HepG2 (cell line): ENCODE data around the gene SLC38A3. TPM values are rescaled to one million over a fixed set of nuclear protein-coding genes. Genes with fewer than 3 reads are reported as not detected.

ENCODE experiments used
- CEBPZ ChIP-seq: IDR thresholded peaks from 2 replicates; pipeline ENCODE4 v1.6.1; 2012; ENCODE audit warnings: low read length, improper control_type of control experiment
- CREBL2 ChIP-seq: sonication (generic); formaldehyde crosslinking; IDR thresholded peaks from 2 replicates; pipeline ENCODE4 v1.8.1; 2023; ENCODE audit warnings: missing genetic modification reagents, mild to moderate bottlenecking, borderline replicate concordance
- DRAP1 ChIP-seq: IDR thresholded peaks from 2 replicates; pipeline ENCODE4 v1.6.1; 2016; ENCODE audit warnings: missing genetic modification reagents, missing compliant biosample characterization
- FOSL2 ChIP-seq: sonication (generic); formaldehyde crosslinking; IDR thresholded peaks from 2 replicates; pipeline ENCODE4 v1.4.0; 2020; ENCODE audit warnings: missing genetic modification reagents
- FOXK2 ChIP-seq: fragments of 450-650 bp; IDR thresholded peaks from 2 replicates; pipeline ENCODE4 v1.6.1; 2016
- KDM6A ChIP-seq: IDR thresholded peaks from 2 replicates; pipeline ENCODE4 v1.6.1; 2016; ENCODE audit warnings: low read depth
- MEIS1 ChIP-seq: sonication (generic); formaldehyde crosslinking; IDR thresholded peaks from 2 replicates; pipeline ENCODE4 v1.9.0; 2021; ENCODE audit warnings: mild to moderate bottlenecking, missing genetic modification reagents, moderate library complexity, borderline replicate concordance
- MTA1 ChIP-seq: sonication (generic); formaldehyde crosslinking; IDR thresholded peaks from 2 replicates; pipeline ENCODE4 v1.4.0; 2020; ENCODE audit warnings: missing genetic modification reagents, mild to moderate bottlenecking, borderline replicate concordance
- MYNN ChIP-seq: sonication (generic); formaldehyde crosslinking; IDR thresholded peaks from 2 replicates; pipeline ENCODE4 v1.4.0; 2020; ENCODE audit warnings: mild to moderate bottlenecking, low read depth, missing genetic modification reagents
- MZF1 ChIP-seq: sonication (generic); formaldehyde crosslinking; IDR thresholded peaks from 2 replicates; pipeline ENCODE4 v1.8.1; 2023; ENCODE audit warnings: mild to moderate bottlenecking, missing genetic modification reagents, borderline replicate concordance
- NPAS2 ChIP-seq: sonication (generic); formaldehyde crosslinking; IDR thresholded peaks from 2 replicates; pipeline ENCODE4 v1.8.0; 2022; ENCODE audit warnings: mild to moderate bottlenecking, missing genetic modification reagents, borderline replicate concordance
- NR2F1 ChIP-seq, 2 experiments: fragments of 450-650 bp in 1 of 2; formaldehyde crosslinking in 1 of 2; IDR thresholded peaks; 2 replicates each; pipeline versions ENCODE4 v1.5.0 to v1.6.1; 2016 to 2020; ENCODE audit warnings: mild to moderate bottlenecking in 1 of 2, missing compliant biosample characterization in 1 of 2, missing genetic modification reagents in 1 of 2, moderate library complexity in 1 of 2
- PRPF4 ChIP-seq: fragments of 200-400 bp; formaldehyde crosslinking; IDR thresholded peaks from 2 replicates; pipeline ENCODE4 v1.6.1; 2016; ENCODE audit warnings: low read length, low read depth; ENCODE audit not compliant: poor library complexity, severe bottlenecking
- RAD21 ChIP-seq: fragments of 450-650 bp; formaldehyde crosslinking; IDR thresholded peaks from 2 replicates; pipeline ENCODE4 v1.5.0; 2020; ENCODE audit warnings: mild to moderate bottlenecking
- RNF2 ChIP-seq: fragments of 450-650 bp; conservative IDR thresholded peaks from 2 replicates; pipeline ENCODE4 v1.6.1; 2016; ENCODE audit warnings: low read depth
- SP5 ChIP-seq: IDR thresholded peaks from 2 replicates; pipeline ENCODE4 v1.6.1; 2016; ENCODE audit warnings: low read depth, borderline replicate concordance
- STAT5B ChIP-seq: sonication (generic); formaldehyde crosslinking; IDR thresholded peaks from 2 replicates; pipeline ENCODE4 v1.4.0; 2020; ENCODE audit warnings: missing genetic modification reagents
- TFDP2 ChIP-seq: sonication (generic); formaldehyde crosslinking; IDR thresholded peaks from 2 replicates; pipeline ENCODE4 v1.4.0; 2020; ENCODE audit warnings: missing genetic modification reagents
- YEATS2 ChIP-seq: sonication (generic); formaldehyde crosslinking; IDR thresholded peaks from 2 replicates; pipeline ENCODE4 v1.4.0; 2020; ENCODE audit warnings: missing genetic modification reagents, borderline replicate concordance
- ZFP1 ChIP-seq: IDR thresholded peaks from 2 replicates; pipeline ENCODE4 v1.6.1; 2016
- ZFP36L2 ChIP-seq: sonication (generic); formaldehyde crosslinking; IDR thresholded peaks from 2 replicates; pipeline ENCODE4 v1.4.0; 2020; ENCODE audit warnings: missing genetic modification reagents
- ZFP62 ChIP-seq: sonication (generic); formaldehyde crosslinking; IDR thresholded peaks from 2 replicates; pipeline ENCODE4 v1.4.0; 2020; ENCODE audit warnings: missing genetic modification reagents
- ZNF33A ChIP-seq: sonication (generic); formaldehyde crosslinking; IDR thresholded peaks from 2 replicates; pipeline ENCODE4 v1.5.1; 2020; ENCODE audit warnings: missing genetic modification reagents, mild to moderate bottlenecking, moderate library complexity, borderline replicate concordance
- ZNF562 ChIP-seq: sonication (generic); formaldehyde crosslinking; IDR thresholded peaks from 2 replicates; pipeline ENCODE4 v1.8.0; 2022; ENCODE audit warnings: missing genetic modification reagents, borderline replicate concordance
- ZNF564 ChIP-seq: sonication (generic); formaldehyde crosslinking; IDR thresholded peaks from 2 replicates; pipeline ENCODE4 v1.8.1; 2023; ENCODE audit warnings: mild to moderate bottlenecking, missing genetic modification reagents
- ZNF773 ChIP-seq: sonication (generic); formaldehyde crosslinking; IDR thresholded peaks from 2 replicates; pipeline ENCODE4 v1.4.0; 2020; ENCODE audit warnings: missing genetic modification reagents, borderline replicate concordance
- ZSCAN29 ChIP-seq: sonication (generic); formaldehyde crosslinking; conservative IDR thresholded peaks from 2 replicates; pipeline ENCODE4 v1.4.0; 2020; ENCODE audit warnings: mild to moderate bottlenecking, missing genetic modification reagents
- polyA plus RNA-seq, 8 experiments: library from polyadenylated mRNA; depleted of rRNA in 3 of 8; stranded (reverse) in 7 of 8; unstranded in 1 of 8; fragments of >200 nt; fragmentation: Illumina TruSeq in 4 of 8; extraction: Trizol in 4 of 8; gene quantifications; 2 replicates each; pipeline versions ENCODE4 v1.2.1 to v1.2.3, GENCODE V29; 2011 to 2016; ENCODE audit warnings: low read depth in 4 of 8, missing spikeins in 1 of 8, mixed read lengths in 1 of 8; ENCODE audit not compliant: insufficient read depth in 1 of 8
- total RNA-seq, 5 experiments: library from RNA; depleted of rRNA; stranded (reverse); fragments of >200 nt; fragmentation: Illumina TruSeq; extraction: Trizol; gene quantifications; 2 replicates each; pipeline ENCODE4 v1.2.3, GENCODE V29; 2016; ENCODE audit warnings: low read depth in 1 of 5

Gene SLC38A3
- total and polyA plus RNA-seq, 2 of the 13 experiments (the other 11 are each of a cell fraction or from before 2014, with no cell fraction given), result 29.8 to 164 TPM

GRCh38 chr3:50245831-50246516 lies 40.9 kb downstream of the SLC38A3 start (continued):
- TF ChIP-seq TFDP2, result no peak
- peak; percentile 63; the same call in 1 of the 2 replicates for TF ChIP-seq SP5 (CRISPR knock-in tag)
- TF ChIP-seq ZFP1 (CRISPR knock-in tag), result no peak
- no peak for TF ChIP-seq NR2F1 (CRISPR knock-in tag; IDR thresholded peaks at IDR 0.05)
- TF ChIP-seq FOXK2, result no peak
- TF ChIP-seq RAD21, result peak; percentile 91
- TF ChIP-seq ZNF564 (CRISPR knock-in tag), result no peak
- TF ChIP-seq RNF2, result no peak
- TF ChIP-seq DRAP1 (CRISPR knock-in tag), result peak; percentile 51; the same call in 1 of the 2 replicates
- peak; percentile 72; the same call in 1 of the 2 replicates for TF ChIP-seq MTA1 (CRISPR knock-in tag)
- TF ChIP-seq CREBL2 (CRISPR knock-in tag), result no peak
- TF ChIP-seq PRPF4, result peak; percentile 91
- TF ChIP-seq MYNN (CRISPR knock-in tag), result no peak
- no peak for TF ChIP-seq MZF1 (CRISPR knock-in tag)
- TF ChIP-seq CEBPZ, result no peak
- TF ChIP-seq FOSL2 (CRISPR knock-in tag), result 0 out of 2 replicates have a peak, but pooled peaks have one; percentile 12
- TF ChIP-seq STAT5B (CRISPR knock-in tag), result no peak
- no peak for TF ChIP-seq ZNF33A
- no peak for TF ChIP-seq ZFP36L2 (CRISPR knock-in tag)
- no peak for TF ChIP-seq ZNF773
- TF ChIP-seq ZFP62 (CRISPR knock-in tag), result no peak
- no peak for TF ChIP-seq ZSCAN29 (CRISPR knock-in tag)
- TF ChIP-seq KDM6A (CRISPR knock-in tag), result no peak
- no peak for TF ChIP-seq ZNF562 (CRISPR knock-in tag)
- no peak for TF ChIP-seq NPAS2 (CRISPR knock-in tag)
- TF ChIP-seq MEIS1 (CRISPR knock-in tag), result no peak
- no peak for TF ChIP-seq YEATS2 (CRISPR knock-in tag)
